Upper lobe of right lung (tissue), 1 donor: ENCODE measurements around the gene KRTAP12-4. TPM values are rescaled to one million over a fixed set of nuclear protein-coding genes. Genes with fewer than 3 reads are reported as not detected.

Experiments used
- ATAC-seq: fragments of 200-7000 bp; cut with Tn5 transposase; one replicate; pipeline ENCODE4 v1.9.1; 2020; ENCODE audit warnings: mild to moderate bottlenecking, moderate library complexity
- DNase-seq: peaks from one replicate; pipeline ENCODE4 v3.0.0-alpha.2; 2020
- H3K27ac ChIP-seq: fragments of 200-600 bp; one replicate; pipeline ENCODE4 v1.8.0; 2022
- H3K27me3 ChIP-seq: fragments of 200-600 bp; one replicate; pipeline ENCODE4 v1.8.0; 2022; ENCODE audit warnings: mild to moderate bottlenecking
- H3K36me3 ChIP-seq: fragments of 200-600 bp; one replicate; pipeline ENCODE4 v1.8.0; 2022
- H3K4me1 ChIP-seq: fragments of 200-600 bp; one replicate; pipeline ENCODE4 v1.8.0; 2022
- H3K4me3 ChIP-seq: fragments of 200-600 bp; one replicate; pipeline ENCODE4 v1.8.0; 2022; ENCODE audit warnings: mild to moderate bottlenecking
- H3K9me3 ChIP-seq: fragments of 200-600 bp; one replicate; pipeline ENCODE4 v1.8.0; 2022
- intact Hi-C: fragments of 100-400 bp; cut with DNase I; formaldehyde crosslinking; loops from one replicate; pipeline ENCODE4 v1.11.0; 2022
- long read RNA-seq: library from polyadenylated mRNA; unstranded; transcript quantifications from one replicate; pipeline ENCODE4 v2.0.0, GENCODE V29; 2021
- total RNA-seq: library from RNA; stranded (reverse); fragmentation: NEBNext Ultra II Directional; extraction: Animal tissue kit (Norgen Biotek cat#: 25700); gene quantifications from one replicate; pipeline ENCODE4 v1.2.1, GENCODE V29; 2021
- TF ChIP-seq, protein P1 (sequence below): fragments of 200-600 bp; IDR thresholded peaks from one replicate; pipeline ENCODE4 v1.8.0; 2022; ENCODE audit warnings: antibody characterized with exemption
- donor health status: DM: no; HTN: yes; CAD: no; lungs with severe emphysema.

KRTAP12-4 gene, protein sequence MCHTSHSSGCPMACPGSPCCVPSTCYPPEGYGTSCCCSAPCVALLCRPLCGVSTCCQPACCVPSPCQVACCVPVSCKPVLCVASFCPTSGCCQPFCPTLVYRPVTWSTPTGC
- not detected for total RNA-seq
- long read RNA-seq: 0 reads

DNA sequence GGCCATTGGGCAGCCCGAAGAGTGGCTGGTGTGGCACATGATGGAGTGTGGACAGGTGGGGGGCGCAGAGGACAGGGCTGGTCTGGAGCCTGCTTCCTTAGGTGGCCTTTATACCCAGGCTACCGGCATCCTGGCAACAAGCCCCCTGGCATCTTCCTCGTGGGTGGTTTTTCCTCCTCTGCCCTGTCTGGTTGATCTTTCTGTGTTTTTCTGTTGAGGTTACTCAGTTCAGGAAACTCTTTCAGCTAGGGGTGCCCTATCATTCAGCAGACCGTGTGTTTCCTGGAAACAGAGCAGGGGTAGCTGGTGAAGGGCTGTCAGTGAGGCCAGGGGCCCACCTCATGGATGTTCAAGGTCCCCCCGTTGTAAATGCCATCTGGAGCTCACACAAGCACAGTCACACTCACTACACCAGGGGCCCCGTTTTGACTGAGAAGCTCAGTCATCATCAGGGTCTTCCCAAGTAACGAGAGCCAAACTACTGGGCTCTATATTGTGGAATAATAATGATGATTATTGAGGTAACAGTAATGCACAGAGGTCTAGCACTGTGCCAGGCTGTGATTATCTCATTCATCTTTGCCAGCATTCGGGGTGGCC, at the start of gene KRTAP12-4:
Gene KRTAP12-4 (minus strand): TSS at position 84 of the 600 bp plus-strand sequence. CDS start 45 bp downstream, at position 39.
- Histone ChIP-seq H3K27ac (no peak within 1 kb of the TSS), H3K27me3 (no peaks in the 10 kb centered on the region), H3K36me3 (no peaks in the 10 kb centered on the region), H3K4me1 (no peaks in the 10 kb centered on the region), H3K9me3 (peaks cover 5% of the 10 kb centered on the region), H3K4me3 (no peak within 1 kb of the TSS)
- ATAC-seq: no peak
- intact Hi-C loops: no loop called here
- TF ChIP-seq, protein P1, sequence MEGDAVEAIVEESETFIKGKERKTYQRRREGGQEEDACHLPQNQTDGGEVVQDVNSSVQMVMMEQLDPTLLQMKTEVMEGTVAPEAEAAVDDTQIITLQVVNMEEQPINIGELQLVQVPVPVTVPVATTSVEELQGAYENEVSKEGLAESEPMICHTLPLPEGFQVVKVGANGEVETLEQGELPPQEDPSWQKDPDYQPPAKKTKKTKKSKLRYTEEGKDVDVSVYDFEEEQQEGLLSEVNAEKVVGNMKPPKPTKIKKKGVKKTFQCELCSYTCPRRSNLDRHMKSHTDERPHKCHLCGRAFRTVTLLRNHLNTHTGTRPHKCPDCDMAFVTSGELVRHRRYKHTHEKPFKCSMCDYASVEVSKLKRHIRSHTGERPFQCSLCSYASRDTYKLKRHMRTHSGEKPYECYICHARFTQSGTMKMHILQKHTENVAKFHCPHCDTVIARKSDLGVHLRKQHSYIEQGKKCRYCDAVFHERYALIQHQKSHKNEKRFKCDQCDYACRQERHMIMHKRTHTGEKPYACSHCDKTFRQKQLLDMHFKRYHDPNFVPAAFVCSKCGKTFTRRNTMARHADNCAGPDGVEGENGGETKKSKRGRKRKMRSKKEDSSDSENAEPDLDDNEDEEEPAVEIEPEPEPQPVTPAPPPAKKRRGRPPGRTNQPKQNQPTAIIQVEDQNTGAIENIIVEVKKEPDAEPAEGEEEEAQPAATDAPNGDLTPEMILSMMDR: no peak
- no peak for DNase-seq

DNA sequence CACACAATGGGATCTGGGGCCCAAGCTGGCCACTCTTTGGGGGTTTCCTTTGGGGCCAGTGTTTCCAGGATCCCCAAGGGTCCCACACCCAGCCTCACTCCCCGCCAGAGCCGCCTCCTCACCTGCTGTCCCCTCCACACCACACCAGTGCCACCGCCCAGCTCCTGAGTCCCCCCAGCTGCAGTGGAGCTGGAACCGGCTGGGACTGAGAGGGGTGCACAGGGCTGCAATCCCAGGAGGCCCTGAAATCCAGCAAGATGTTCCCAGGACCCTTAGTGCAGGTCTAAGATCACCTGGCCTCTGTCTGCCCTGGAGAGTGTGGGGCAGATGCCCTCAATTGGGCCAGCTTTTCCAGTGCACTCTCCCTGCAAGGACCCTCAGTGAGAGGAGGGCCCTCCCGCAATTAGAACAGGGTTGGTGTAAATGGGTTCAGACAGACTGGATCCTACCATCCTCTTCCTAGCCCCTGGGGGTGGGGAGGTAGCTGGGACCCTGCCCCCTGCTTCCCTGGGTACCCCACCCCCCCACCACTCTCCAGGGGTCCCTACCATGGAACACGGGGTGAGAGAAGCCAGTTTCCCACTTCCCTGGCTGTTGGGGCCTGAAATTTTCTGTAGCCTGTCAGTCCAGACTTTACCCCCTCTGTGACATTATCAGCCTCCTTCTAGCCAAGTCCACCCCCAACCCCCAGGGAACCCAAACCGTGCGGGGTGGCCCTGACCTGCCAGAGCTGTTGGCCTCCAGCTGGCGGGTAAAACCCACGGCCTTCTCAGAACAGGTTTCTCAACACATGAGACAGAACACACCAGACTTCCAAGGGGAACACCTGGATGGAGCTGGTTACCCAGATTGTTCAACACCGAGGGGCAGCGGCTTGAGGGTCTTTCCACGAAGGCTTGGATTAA, 49.5 kb upstream of the KRTAP12-4 start:
- TF ChIP-seq, protein P1: no peak
- ATAC-seq (no peak), DNase-seq (no peak)
- intact Hi-C loops: no loop called here
- H3K36me3 ChIP-seq: no peaks in the 10 kb centered on the region
- no peak overlapping the region for H3K4me3 ChIP-seq
- H3K27me3 ChIP-seq: peaks cover 70% of the 10 kb centered on the region
- no peaks in the 10 kb centered on the region for H3K4me1 ChIP-seq
- no peaks in the 10 kb centered on the region for H3K9me3 ChIP-seq
- H3K27ac ChIP-seq: no peak overlapping the region

DNA sequence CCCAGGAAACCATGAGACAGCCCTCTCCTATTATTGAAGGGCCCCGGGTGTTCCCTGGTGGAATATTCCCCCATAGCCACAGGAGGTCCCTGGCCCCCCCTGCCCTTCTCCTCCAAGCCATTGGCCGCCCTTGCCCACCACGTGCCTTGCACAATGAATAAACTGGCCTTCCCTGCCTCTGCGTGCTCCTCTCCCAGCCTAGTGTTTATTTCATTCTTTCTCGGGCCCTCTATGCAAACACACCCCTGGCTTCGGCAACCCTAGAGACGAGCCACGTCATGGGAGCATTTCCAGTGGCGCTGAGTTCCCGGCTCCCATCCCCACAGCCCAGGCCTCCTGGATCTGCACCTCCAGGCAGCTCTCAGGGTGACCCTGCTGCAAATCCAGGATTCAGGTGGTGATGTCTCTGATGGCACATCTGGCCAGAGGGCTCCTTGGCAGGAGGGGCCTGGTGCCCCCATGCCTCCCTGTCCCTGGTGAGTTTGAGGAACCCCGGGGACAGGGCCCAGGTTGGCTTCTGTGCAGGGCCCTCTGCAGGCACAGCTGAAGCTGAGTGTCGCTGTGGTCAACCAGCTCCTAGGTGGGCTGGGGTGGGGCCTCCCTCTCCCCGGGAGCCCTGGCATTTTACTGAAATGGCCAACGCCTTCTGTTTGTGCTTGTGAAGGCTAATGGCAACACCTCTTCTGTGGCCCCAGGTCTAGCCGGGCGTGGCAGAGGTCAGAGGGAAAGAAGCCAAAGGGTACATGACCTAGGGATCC, 48.7 kb upstream of the KRTAP12-4 start:
- TF ChIP-seq, protein P1: no peak
- Histone ChIP-seq H3K36me3 (no peaks in the 10 kb centered on the region), H3K27ac (no peak overlapping the region), H3K4me1 (no peaks in the 10 kb centered on the region), H3K27me3 (peaks cover 70% of the 10 kb centered on the region), H3K4me3 (no peak overlapping the region), H3K9me3 (no peaks in the 10 kb centered on the region)
- ATAC-seq: no peak
- no peak for DNase-seq
- intact Hi-C loops: no loop called here

DNA sequence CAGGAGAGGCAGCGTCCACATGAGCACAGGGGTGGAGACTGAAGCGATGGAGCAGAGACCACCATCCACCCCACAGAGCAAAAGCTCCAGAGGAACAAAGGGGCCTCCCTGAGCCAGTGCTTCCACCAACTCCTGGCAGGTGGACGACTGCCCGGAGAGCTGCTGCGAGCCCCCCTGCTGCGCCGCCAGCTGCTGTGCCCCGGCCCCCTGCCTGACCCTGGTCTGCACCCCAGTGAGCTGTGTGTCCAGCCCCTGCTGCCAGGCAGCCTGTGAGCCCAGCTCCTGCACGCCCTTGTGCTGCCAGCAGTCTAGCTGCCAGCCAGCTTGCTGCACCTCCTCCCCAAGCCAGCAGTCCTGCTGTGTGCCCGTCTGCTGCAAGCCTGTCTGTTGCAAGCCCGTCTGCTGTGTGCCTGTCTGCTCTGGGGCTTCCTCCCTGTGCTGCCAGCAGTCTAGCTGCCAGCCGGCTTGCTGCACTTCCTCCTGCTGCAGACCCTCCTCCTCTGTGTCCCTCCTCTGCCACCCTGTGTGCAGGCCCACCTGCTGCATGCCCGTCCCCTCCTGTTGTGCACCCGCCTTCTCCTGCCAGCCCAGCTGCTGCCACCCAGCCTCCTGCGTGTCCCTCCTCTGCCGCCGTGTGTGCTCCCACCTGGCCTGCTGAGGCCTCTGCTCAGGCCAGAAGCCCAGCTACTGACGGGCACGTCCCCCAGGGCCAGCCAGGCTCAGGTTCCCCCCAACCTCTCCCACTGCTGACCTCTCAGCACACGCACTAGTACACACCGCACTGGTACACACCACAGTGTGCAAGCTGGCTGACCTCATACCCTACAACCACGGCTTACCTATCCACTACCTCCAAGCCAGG, 47.9 kb upstream of the KRTAP12-4 start:
- H3K9me3 ChIP-seq: no peaks in the 10 kb centered on the region
- H3K36me3 ChIP-seq: no peaks in the 10 kb centered on the region
- DNase-seq: no peak
- peak; percentile 5 for ATAC-seq
- H3K4me1 ChIP-seq: no peaks in the 10 kb centered on the region
- intact Hi-C loops: no loop called here
- no peak overlapping the region for H3K27ac ChIP-seq
- H3K4me3 ChIP-seq: no peak overlapping the region
- TF ChIP-seq, protein P1: no peak
- H3K27me3 ChIP-seq: peaks cover 72% of the 10 kb centered on the region

DNA sequence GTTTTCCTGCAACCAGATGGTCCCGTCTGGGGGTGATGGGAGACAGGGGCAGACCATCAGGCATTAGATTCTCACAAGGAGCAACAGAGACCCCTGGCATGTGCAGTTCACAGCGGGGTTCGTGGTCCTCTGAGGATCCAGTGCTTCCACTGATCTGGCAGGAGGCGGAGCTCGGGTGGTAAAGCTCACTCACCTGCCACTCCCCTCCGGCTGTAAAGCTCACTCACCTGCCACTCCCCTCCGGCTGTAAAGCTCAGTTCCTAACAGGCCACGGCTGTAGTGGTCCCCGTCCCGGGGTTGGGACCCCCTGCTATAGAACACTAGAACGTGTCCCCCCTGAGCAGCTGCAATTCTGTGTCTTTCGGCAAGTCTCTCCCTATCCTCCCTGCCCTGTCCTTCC, 47.1 kb upstream of the KRTAP12-4 start:
- H3K27ac ChIP-seq: no peak overlapping the region
- H3K9me3 ChIP-seq: no peaks in the 10 kb centered on the region
- DNase-seq: no peak
- no peaks in the 10 kb centered on the region for H3K4me1 ChIP-seq
- peaks cover 64% of the 10 kb centered on the region for H3K27me3 ChIP-seq
- no peaks in the 10 kb centered on the region for H3K36me3 ChIP-seq
- TF ChIP-seq, protein P1: no peak
- no peak for ATAC-seq
- intact Hi-C loops: no loop called here
- no peak overlapping the region for H3K4me3 ChIP-seq
